Nephron (organoid): ENCODE results near the gene DCAF8L2.
A peak's percentile ranks its signal among the peaks of the same experiment; 100 is the strongest.
"Not testable (repeated sequence)": the region's sequence is repeated elsewhere in the genome, so short reads cannot be mapped to it uniquely, and the experiment has no call there.

Source experiments
- H3K27ac Mint-ChIP-seq, 3 experiments: 2 replicates each; pipeline ENCODE4 v1.8.0; 2020; ENCODE audit warnings: mixed read lengths in 3 of 3, mild to moderate bottlenecking in 2 of 3, moderate library complexity in 1 of 3
- H3K27me3 Mint-ChIP-seq: 2 replicates; pipeline ENCODE4 v1.8.0; 2021; ENCODE audit warnings: low read depth, mild to moderate bottlenecking, moderate library complexity, mixed read lengths
- H3K36me3 Mint-ChIP-seq: 2 replicates; pipeline ENCODE4 v1.8.0; 2020; ENCODE audit warnings: low read depth, mixed read lengths
- H3K4me1 Mint-ChIP-seq: 2 replicates; pipeline ENCODE4 v1.8.0; 2020; ENCODE audit warnings: mixed read lengths
- H3K4me3 Mint-ChIP-seq, 3 experiments: 2 replicates each; pipeline ENCODE4 v1.8.0; 2020; ENCODE audit warnings: mild to moderate bottlenecking in 3 of 3, mixed read lengths in 3 of 3, moderate library complexity in 2 of 3
- H3K9me3 Mint-ChIP-seq: 2 replicates; pipeline ENCODE4 v1.8.0; 2020; ENCODE audit warnings: mixed read lengths
- CTCF ChIP-seq, 3 experiments: fragments of 200-600 bp; sonication (generic); IDR thresholded peaks; one replicate each; pipeline ENCODE4 v1.5.0; 2021; ENCODE audit warnings: antibody characterized with exemption in 3 of 3; ENCODE audit not compliant: unreplicated experiment in 3 of 3

Gene DCAF8L2

GRCh38 chrX:27590044-27590443 lies at the start of gene DCAF8L2:
TSS of gene DCAF8L2 (plus strand) at chrX:27590344. CDS start at chrX:27746896, 156,552 bp downstream.
- TF ChIP-seq CTCF (IDR thresholded peaks at IDR 0.05; ENCODE audit: unreplicated experiment in 3 of 3) = no peak
- H3K9me3 Mint-ChIP-seq = no peaks in the 10 kb centered on the region
- H3K4me3 Mint-ChIP-seq = no peak within 1 kb of the TSS
- no peak within 1 kb of the TSS for H3K27ac Mint-ChIP-seq
- H3K27me3 Mint-ChIP-seq = no peaks in the 10 kb centered on the region
- no peaks in the 10 kb centered on the region for H3K36me3 Mint-ChIP-seq
- no peaks in the 10 kb centered on the region for H3K4me1 Mint-ChIP-seq

DNA sequence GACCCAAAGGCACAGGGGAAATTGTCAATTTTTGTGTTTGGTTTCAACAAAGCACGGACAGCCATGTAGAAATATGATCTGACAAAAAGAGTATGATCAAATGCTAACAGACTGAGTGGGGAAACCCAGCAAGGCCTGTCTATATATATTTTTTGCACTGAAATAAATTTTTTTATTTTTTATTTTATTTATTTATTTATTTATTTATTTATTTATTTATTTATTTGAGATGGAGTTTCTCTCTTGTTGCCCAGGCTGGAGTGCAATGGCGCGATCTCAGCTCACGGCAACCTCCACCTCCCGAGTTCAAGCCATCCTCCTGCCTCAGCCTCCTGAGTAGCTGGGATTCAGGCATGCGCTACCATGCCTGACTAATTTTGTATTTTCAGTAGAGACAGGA lies 49.0 kb upstream of the DCAF8L2 start:
- H3K36me3 Mint-ChIP-seq, H3K4me3 Mint-ChIP-seq, H3K27me3 Mint-ChIP-seq, H3K27ac Mint-ChIP-seq, H3K4me1 Mint-ChIP-seq: not testable (repeated sequence)
- H3K9me3 Mint-ChIP-seq = peaks cover 11% of the 10 kb centered on the region

- peaks cover 13% of the 10 kb centered on the region for H3K9me3 Mint-ChIP-seq
- no peak overlapping the region for H3K27ac Mint-ChIP-seq
- H3K4me1 Mint-ChIP-seq = no peaks in the 10 kb centered on the region
- H3K36me3 Mint-ChIP-seq = no peaks in the 10 kb centered on the region
- no peaks in the 10 kb centered on the region for H3K27me3 Mint-ChIP-seq
- H3K4me3 Mint-ChIP-seq = no peak overlapping the region
- no peak for TF ChIP-seq CTCF (IDR thresholded peaks at IDR 0.05; ENCODE audit: unreplicated experiment in 3 of 3)
These were observed 41.5 kb upstream of the DCAF8L2 start for GRCh38 chrX:27548624-27549023.

DNA sequence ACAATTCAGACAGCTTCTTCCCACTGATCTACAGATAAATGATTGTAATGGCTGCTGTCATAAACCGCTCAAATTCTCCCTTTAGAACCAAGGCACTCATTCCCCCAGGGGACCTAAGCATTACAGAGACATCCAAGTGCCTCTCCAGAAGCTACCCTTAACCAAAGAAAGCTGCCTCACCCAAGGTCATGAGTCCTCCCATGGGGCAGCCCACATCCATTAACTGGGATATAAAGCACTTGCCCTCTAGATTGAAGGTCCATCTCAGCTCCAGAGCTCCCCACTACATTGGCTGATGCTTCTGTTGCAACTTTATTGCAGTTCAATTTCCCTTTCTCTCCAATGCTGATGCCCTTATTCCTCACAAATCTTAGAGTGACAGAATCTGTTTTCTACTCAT lies 40.5 kb upstream of the DCAF8L2 start:
- Mint-ChIP-seq H3K36me3 (no peaks in the 10 kb centered on the region), H3K4me3 (no peak overlapping the region), H3K27me3 (no peaks in the 10 kb centered on the region), H3K27ac (no peak overlapping the region), H3K9me3 (peaks cover 11% of the 10 kb centered on the region), H3K4me1 (no peaks in the 10 kb centered on the region)
- no peak for TF ChIP-seq CTCF (IDR thresholded peaks at IDR 0.05; ENCODE audit: unreplicated experiment in 3 of 3)

DNA sequence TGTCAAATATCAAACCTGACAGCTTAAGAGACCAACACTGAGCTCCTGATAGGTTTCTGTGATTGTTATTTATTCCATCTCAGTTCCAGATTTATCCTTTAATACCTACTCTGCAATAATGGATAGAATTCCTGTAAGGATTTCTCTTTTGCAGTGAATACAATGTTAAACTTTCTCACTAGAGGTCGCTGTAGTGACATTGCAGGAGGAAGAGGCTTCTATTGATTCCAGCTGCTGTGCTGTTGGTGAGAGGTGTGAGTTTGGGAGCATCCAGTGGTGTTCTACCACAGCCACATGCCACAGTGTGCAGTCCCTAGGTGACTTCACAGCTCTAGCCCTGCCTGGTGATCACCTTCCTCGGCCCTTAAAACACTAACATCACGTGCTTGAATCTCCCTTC lies 34.6 kb upstream of the DCAF8L2 start:
- Mint-ChIP-seq H3K9me3 (peaks cover 4% of the 10 kb centered on the region), H3K4me1 (no peaks in the 10 kb centered on the region), H3K27ac (no peak overlapping the region), H3K27me3 (no peaks in the 10 kb centered on the region), H3K4me3 (no peak overlapping the region), H3K36me3 (no peaks in the 10 kb centered on the region)
- TF ChIP-seq CTCF (IDR thresholded peaks at IDR 0.05; ENCODE audit: unreplicated experiment in 3 of 3) = peak; percentile 44 to 59 (median 46)

DNA sequence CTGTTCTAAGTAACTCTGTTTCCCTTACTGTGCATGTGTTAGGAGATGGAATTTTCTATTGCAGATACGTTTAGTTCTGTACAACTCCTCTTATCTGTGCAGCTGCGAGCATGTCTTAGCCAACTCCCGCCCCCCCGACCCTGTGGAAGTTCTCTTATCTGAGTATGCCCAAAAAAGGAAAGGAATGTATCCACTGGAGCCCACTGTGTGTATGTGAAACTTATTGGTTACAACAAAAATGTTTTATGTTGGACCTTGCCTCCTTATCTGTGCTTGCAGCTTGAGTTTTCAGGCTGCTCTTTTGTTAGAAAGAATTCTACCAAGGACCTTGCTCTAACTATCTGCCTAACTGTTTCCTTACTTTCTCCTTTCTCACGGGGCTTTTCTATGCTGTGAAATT lies 24.2 kb upstream of the DCAF8L2 start:
- H3K4me3 Mint-ChIP-seq = no peak overlapping the region
- H3K27ac Mint-ChIP-seq = peak overlapping the region; percentile 26 to 65 (median 64)
- no peaks in the 10 kb centered on the region for H3K9me3 Mint-ChIP-seq
- no peaks in the 10 kb centered on the region for H3K27me3 Mint-ChIP-seq
- no peak for TF ChIP-seq CTCF (IDR thresholded peaks at IDR 0.05; ENCODE audit: unreplicated experiment in 3 of 3)
- no peaks in the 10 kb centered on the region for H3K36me3 Mint-ChIP-seq
- H3K4me1 Mint-ChIP-seq = peaks cover 4% of the 10 kb centered on the region
